NCI-H446 (cell line): ENCODE measurements around the gene HOXD8.

Source experiments
- DNase-seq, 2 experiments: peaks; one replicate each; lab custom pipeline; 2025; lab: John Stamatoyannopoulos, UW

The HOXD8 gene

GRCh38 chr2:176130147-176130956, 847 bp downstream of the HOXD8 start:
- peak in 1 of 2 experiments; percentile 36 for DNase-seq

- no peak for DNase-seq
Observed at GRCh38 chr2:176130957-176131847, 1.7 kb downstream of the HOXD8 start.

- DNase-seq = no peak
Observed at GRCh38 chr2:176131848-176132158, 2.3 kb downstream of the HOXD8 start.

- no peak for DNase-seq
Observed at GRCh38 chr2:176132205-176133171, 3.0 kb downstream of the HOXD8 start.

GRCh38 chr2:176133389-176133788, 3.9 kb downstream of the HOXD8 start:
- DNase-seq = no peak

- no peak for DNase-seq
Observed at GRCh38 chr2:176134035-176134434, 4.5 kb downstream of the HOXD8 start.

GRCh38 chr2:176135035-176135440, 5.5 kb downstream of the HOXD8 start:
- DNase-seq = peak in 1 of 2 experiments; percentile 4

GRCh38 chr2:176136374-176137251, 7.1 kb downstream of the HOXD8 start:
- peak in 1 of 2 experiments; percentile 14 for DNase-seq

GRCh38 chr2:176137252-176137580, 7.7 kb downstream of the HOXD8 start:
- DNase-seq = no peak

GRCh38 chr2:176137906-176138305, 8.4 kb downstream of the HOXD8 start:
- DNase-seq = no peak

- no peak for DNase-seq
Observed at GRCh38 chr2:176138526-176138922, 9.0 kb downstream of the HOXD8 start.

- DNase-seq = no peak
Observed at GRCh38 chr2:176138923-176139660, 9.6 kb downstream of the HOXD8 start.

- peak in 1 of 2 experiments; percentile 32 for DNase-seq
Observed at GRCh38 chr2:176139661-176140512, 10.4 kb downstream of the HOXD8 start.

GRCh38 chr2:176140513-176141317, 11.2 kb downstream of the HOXD8 start:
- DNase-seq = peak; percentile 72 to 92

GRCh38 chr2:176142281-176142680, 12.8 kb downstream of the HOXD8 start:
- no peak for DNase-seq

- DNase-seq = no peak
Observed at GRCh38 chr2:176145085-176145969, 15.8 kb downstream of the HOXD8 start.

GRCh38 chr2:176146101-176146500, 16.6 kb downstream of the HOXD8 start:
- DNase-seq = no peak
